Activated CD8-positive, alpha-beta memory T cell treated with anti-CD3 and anti-CD28 coated beads for 48 hours (primary cell): ENCODE results near the gene ASCL2.
"Not testable (repeated sequence)": the region's sequence is repeated elsewhere in the genome, so short reads cannot be mapped to it uniquely, and the experiment has no call there.

Experiments
- DNase-seq, 3 experiments: peaks; one replicate each; pipeline ENCODE4 v3.0.0-alpha.2; 2020; ENCODE audit warnings: low read depth in 2 of 3, low spot score in 2 of 3

ASCL2 gene

GRCh38 chr11:2298795-2299761 is 28.7 kb upstream of the ASCL2 start:
- no peak for DNase-seq

DNA sequence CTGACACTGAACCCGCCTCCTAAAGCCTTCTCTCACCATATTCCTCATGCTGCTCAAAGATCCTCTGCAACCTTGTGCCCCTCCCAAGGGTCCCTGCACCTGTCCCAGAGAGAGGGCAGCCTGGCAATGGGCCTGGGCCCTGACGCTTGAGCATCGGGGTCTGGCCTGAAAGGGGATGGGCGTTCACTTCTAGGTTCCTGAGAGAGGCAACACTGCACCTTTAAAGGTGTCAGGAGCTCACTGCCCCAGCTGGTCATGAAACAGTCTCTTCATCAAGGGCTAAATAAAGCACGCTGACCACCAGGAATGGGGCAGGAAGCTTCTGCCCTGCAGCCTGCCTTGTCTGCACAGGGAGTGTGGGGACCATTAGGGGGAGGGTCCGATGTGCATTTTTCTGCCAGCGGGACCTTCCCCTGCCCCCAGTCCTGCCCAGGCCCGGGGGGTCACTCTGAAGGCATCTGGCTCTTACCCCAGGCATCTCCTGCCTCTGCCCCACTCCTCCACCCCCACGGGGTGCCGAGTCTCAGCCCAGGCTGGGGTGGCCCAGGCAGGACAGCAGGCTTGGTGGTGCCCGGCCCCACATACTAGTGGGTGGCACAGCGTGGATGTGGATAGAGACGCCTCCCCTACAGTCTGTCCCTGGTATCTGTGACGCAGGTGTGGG is 27.9 kb upstream of the ASCL2 start:
- DNase-seq, result no peak

DNA sequence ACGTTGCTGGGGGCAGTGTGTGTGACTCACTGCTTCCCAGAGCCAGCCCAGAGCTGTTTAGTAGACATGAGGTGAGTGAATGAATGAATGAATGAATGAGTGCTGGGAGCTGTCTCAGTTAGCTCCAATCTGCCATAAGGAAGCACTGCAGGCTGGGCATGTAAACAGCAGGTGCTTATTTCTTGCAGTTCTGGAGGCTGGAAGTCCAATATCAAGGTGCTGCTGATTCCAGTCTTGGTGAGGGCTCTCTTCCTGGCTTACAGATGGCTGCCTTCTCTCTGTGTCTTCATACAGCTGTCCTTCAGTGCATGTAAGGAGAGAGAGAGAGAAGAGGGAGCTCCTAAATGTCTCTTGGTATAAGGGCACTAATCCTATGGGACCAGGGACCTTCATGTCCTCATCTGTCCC is 27.2 kb upstream of the ASCL2 start:
- DNase-seq, result no peak

DNA sequence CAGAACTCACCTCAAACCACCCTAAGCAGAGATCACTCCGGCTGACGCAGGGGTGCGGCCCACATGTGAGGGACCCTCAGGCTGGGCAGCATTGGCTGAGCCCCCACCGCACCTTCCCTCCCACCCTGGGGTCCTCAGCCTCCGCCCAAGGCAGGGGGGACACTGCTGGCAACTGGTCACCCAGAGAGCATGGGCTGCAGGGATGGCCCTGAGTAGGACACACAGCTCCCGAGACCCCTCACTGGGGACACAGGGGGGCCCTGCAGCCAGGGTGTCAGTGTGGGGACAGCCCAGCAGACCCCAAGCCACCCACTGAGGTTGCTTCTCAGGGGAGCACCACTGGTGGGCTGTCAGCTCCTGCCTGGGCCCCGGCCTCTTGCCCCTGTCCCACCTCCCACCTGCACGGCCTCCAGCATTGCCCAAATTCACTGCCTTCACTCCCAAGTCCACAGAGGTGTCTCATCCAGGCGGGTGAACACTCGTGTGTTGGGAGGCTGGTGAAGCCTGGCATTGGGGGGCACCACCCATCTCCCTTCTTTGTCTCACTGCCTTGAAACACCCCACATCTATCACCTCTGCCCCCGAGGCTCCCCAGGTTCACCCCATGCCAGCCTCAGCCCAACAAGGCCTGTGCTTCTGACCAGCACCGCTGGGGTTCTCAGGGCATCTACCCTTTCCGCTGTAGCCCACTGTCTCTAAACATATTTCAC is 26.7 kb upstream of the ASCL2 start:
- DNase-seq, result no peak

DNA sequence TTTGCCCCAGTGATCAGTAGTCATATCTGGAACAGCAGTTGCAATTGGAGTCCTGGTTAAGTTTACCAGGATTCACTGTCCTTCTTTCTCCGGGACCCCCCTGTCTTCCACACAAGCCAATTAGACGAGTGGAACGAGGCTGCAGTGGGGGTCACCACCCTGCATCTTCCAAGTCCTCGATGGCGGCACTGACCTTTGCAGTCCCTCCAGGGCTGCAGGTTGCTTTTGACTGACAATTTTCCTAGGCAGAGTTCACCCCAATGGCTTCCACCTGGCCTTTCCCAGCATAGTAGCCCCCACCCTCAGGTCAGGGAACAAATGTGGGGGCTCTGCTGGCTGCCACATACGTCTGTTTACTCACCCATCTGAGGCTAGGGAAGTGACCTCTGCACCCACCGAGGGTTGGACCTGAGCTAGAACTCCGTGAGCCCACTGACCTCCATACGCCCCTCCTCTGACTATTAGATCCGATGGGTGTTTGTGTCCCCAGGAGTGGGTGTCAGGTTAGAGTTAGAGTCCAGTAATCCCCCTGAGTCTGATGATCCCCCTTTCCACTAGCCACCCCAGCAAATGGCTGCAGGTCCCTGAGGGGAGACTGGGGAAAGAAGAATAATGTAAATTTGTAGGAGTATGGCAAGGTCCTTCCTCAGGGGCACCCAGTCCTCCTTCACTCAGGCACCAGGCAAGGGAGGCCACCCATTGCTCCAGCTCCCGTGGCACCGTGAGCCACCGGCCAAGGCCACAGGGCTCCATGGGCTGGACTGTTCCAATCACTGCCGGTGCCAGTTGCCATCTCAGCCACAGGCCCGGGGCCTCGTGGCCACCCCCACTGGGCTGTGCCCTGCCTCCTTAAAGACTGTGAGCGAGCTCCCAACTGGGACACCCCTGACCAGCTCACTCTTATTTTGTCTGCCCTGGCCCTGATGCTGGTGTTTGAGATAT is 25.9 kb upstream of the ASCL2 start:
- DNase-seq, result no peak

DNA sequence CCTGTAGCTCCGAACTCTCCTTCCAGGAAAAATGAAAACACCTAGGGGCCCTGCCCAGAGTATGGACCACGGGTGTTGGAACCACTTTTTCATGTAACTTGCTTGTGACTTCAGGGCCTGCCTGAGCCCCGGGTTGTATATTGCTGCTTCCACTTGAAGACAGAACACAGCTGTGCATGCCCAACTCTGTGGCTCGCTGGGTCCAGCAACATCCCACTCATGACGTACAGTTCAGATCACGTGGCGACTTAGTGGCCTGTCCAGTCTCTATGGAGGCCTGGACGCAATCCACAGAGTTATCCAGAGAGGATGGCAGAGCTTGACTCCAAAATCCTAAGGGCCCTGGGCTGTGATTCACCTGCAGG is 24.5 kb upstream of the ASCL2 start:
- DNase-seq, result no peak

- DNase-seq, result no peak
Measured at GRCh38 chr11:2293984-2294925, 23.9 kb upstream of the ASCL2 start.

GRCh38 chr11:2293531-2293971 is 23.2 kb upstream of the ASCL2 start:
- no peak for DNase-seq

DNA sequence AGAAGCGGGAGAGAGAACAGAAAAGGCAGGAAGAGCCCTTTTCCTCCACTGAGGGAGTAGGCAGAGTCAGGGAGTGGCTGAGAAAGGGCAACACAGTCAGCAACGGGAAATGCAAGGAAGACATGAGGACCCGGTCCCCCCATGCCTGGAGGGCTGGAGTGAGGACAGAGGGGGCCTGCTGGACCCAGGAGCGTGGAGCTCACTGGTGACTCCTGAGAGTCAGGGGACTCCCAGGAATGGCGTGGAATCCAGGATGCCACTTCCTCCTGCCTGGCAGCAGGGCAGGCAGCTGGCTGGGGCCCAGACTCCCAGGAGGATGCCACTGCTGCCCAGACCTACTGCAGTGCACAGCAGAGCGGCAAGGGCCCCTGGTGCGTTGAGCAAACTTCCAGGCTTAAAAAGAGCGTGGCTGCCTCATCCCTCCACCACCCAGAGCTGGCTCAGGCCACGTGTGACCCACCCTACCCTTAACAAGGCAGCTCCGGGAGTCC is 20.0 kb upstream of the ASCL2 start:
- no peak for DNase-seq

- DNase-seq, result no peak
Measured at GRCh38 chr11:2289859-2290258, 19.5 kb upstream of the ASCL2 start.

- DNase-seq, result no peak
Measured at GRCh38 chr11:2289350-2289749, 19.0 kb upstream of the ASCL2 start.

GRCh38 chr11:2287091-2287490 is 16.7 kb upstream of the ASCL2 start:
- no peak for DNase-seq

DNA sequence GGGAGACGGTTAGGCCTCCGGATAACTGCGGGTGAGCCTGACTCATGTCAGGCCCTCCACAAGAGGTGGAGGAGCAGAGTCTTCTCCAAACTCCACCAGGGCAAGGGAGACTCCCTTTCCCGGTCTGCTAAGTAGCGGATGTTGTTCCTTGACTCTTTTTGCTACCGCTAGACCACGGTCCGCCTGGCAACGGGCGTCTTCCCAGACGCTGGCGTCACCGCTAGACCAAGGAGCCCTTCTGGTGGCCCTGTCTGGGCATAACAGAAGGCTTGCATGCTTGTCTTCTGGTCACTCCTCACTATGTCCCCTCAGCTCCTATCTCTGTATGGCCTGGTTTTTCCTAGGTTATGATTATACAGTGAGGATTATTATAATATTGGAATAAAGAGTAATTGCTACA is 16.0 kb upstream of the ASCL2 start:
- DNase-seq, result not testable (repeated sequence)

- no peak for DNase-seq
Measured at GRCh38 chr11:2280208-2280607, 9.8 kb upstream of the ASCL2 start.

DNA sequence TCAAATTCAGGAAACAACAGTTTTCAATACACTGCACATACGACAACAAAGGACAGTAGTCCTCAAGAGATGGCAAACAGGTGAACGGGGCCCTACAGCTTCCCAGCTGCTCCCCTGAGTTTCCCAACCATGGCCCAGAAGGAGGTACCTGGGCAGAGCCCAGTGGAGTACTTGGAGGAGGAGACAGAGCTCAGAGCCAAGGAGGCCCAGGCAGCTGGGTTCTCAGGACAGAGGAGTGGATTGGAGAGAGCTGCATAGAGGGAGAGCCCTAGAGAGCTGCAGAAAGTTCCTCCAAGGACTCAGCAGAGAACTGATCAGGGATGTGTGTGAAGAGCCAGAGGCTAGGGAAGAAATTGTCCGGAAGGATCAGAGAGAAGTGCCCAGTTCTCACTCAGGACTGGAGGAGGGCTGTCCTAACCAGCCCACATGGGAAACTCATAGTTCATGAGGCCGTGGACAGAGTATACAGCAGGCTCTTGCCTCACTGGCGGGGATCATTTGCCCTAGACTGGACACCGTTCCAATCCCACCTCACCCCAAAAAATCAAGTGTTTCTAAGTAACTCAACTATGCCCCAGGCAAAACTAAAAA is 7.6 kb upstream of the ASCL2 start:
- no peak for DNase-seq

GRCh38 chr11:2277008-2277346 is 6.6 kb upstream of the ASCL2 start:
- no peak for DNase-seq

- DNase-seq, result no peak
Measured at GRCh38 chr11:2276280-2277007, 6.1 kb upstream of the ASCL2 start.
